GM21360 (cell line): Measurements from ENCODE around the gene PPIL6.
"Not testable (repeated sequence)": the region's sequence is repeated elsewhere in the genome, so short reads cannot be mapped to it uniquely, and the experiment has no call there.

ENCODE experiments used
- ATAC-seq: cut with Tn5 transposase; IDR thresholded peaks from one replicate; pipeline ENCODE4 v1.9.1; 2021; ENCODE audit warnings: mild to moderate bottlenecking, moderate library complexity; ENCODE audit not compliant: unreplicated experiment

Gene PPIL6

DNA sequence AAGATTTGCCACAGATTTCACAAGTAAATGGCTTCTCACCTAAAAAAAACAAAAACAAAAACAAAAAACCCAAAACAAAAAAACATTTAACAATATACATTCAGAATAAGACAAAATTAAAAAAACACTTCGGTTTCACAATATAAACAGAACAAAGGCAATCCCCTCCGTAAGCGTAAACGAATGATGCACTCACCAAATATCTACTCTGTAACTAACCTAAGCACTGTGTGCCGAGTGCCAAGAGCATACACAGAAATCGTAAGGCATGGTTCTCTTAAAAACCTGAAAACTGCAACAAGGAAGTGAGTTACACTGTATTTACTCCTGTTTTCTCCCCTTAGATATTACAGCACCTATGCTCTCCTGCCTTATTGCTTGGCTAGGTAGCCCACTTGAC is 27.3 kb upstream of the PPIL6 start:
- no peak for ATAC-seq

DNA sequence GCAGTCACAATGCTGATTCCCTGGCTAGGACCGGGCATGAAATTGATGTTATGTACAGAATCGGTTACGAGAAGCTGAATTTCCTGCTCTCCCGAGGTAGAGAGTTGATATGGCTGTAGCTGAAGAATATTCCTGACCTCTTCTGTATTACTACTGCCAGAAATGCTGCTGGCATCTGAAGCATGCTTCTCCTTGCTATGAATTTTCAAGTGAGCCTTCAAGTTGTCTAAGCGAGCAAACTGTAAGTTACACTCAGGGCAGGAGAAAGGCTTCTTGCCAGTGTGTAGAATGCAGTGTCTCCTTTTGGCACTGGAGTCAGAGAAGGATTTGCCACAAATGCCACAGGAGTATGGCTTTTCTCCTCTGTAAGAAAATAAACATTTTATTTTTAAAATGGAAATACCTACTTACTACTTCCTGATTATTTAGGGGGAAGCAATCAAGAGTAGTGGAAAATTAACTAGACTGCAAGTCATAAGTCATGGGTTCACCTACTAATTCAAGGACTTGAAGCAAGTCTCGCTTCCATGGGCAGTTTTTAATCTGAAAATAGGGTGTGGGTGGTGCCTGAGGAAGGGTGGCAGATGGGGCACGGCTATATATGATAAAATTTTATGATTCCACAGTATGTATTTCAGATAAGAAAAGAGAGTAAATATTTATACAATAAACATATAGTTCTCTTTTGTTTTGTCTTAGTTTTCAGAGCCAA is 25.9 kb upstream of the PPIL6 start:
- no peak for ATAC-seq

DNA sequence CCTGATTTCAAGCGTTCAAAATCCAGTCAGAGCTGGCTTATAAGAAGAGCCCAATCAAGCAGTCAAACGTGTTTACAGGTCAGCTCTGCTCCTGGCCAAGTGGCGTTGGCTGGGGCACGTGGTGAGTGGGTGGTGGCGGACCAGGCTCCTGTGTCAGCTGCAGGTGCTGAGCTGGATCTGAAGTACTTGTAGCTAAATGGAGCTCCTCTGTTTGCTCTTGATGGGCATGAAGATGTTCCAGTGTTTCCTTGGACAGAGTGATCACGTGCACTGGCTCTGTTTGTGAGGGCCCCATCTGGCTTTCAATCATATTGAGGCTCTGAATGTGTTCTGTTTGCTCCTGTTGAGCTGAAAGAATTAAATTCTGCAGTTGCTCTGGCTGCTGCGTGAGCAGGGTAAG is 25.3 kb upstream of the PPIL6 start:
- no peak for ATAC-seq

DNA sequence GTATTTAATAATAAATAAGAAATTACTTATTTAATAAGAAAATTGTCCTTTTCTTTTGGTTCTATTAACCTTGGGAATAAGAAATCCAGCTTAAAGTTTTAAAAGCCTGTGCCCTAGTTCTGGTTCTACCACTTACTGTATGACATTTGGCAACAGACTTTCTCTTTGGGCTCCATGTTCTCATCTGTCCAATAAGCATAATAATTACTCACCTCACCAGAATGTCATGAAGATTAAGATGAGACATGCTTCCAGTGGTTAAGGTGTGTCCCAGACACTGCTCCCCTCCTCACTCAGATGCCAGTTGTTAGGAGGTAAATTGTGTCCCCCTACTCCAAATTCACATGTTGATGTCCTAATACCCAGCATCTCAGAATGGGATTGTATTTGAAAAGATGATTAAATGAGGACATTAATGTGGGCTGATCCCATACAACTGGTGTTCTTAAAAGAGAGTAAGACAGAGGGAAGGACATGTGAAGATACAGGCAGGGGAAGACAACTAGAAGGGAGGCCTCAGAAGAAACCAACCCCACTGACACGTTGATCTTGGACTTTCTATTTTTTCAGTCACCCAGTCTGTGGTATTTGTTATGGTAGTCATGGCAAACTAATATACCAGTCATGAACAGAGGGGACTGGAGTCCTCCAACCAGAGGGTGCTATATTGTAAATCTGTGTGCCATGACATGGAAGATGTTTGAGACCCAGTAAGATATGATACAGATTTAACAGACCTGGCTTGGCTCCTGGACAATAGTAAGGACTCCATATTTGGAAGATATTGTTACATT is 21.5 kb upstream of the PPIL6 start:
- ATAC-seq: no peak

DNA sequence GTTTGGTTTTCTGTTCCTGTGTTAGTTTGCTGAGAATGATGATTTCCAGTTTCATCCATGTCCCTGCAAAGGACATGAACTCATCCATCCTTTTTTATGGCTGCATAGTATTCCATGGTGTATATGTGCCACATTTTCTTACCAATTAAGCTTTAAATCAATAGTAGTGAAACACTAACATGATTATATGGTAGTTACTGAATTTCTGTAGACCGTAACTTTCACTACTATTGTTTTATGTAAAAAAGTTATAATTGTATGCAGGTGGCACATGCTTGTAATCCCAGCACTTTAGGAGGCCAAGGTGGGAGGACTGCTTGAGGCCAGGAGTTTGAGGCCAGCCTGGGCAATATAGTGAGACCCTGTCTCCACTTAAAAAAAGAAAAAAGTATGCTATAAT is 20.8 kb upstream of the PPIL6 start:
- ATAC-seq: not testable (repeated sequence)

DNA sequence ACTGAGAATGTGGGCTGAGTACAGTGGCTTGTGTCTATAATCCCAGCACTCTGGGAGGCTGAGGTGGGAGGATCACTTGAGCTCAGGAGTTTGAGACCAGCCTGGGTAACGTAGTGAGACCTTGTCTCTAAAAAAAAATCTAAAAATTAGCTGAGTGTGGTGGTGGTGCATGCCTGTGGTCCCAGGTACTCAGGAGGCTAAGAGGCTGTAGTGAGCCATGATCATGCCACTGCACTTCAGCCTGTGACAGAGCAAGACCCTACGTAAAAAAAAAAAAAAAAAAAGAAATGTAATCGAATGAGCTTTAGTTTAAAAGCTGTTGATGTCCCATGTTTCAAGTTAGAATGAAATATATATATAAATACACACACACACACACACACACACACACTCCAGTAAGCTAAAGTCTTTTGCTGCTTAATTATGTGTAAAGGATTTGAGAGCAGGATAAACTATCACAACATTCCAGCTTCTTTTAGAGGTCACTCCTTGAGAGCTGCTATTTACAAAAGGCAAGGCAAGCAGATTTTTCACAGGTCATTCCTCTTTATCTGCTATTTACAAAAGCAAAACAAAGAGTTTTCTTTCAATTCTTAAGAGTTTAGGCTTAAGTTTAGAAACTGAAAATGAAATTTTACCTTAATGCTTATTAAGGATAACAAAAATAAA is 19.9 kb upstream of the PPIL6 start:
- ATAC-seq: no peak

DNA sequence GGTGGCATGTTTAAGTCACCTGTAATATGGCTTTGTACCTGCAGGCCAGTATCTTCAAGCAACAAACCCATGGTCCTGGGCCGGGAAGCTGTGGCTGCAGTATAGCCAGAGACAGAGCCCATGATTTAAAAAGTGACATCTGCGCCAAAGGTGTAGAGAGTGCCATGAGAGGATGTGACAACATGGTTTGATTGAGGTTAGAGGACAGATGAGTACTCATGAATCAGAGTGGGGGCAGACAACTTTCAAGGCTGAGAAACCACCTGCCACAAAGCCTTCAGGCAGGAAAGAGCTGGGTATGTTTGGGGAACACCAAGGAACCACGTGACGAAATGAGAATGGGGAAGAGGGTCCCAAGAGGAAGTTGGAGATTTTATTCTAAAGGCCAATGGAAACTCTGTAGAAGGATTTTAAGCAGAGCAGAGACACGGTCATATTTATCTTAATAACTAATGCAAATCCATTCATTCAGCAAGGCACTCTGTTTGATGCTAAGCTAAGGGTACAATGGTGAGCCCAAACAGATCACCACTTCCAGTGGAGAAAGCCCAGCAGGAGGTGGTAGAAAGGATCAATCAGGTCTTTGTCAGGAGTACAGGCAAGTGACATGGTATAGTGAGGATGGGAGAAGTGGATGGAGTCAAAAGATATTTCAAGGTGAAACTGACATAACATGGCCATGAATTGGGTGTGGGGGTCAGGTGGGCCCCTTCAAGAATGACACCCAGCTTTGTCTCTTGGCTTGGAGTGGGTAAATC is 18.5 kb upstream of the PPIL6 start:
- ATAC-seq: peak; percentile 27

DNA sequence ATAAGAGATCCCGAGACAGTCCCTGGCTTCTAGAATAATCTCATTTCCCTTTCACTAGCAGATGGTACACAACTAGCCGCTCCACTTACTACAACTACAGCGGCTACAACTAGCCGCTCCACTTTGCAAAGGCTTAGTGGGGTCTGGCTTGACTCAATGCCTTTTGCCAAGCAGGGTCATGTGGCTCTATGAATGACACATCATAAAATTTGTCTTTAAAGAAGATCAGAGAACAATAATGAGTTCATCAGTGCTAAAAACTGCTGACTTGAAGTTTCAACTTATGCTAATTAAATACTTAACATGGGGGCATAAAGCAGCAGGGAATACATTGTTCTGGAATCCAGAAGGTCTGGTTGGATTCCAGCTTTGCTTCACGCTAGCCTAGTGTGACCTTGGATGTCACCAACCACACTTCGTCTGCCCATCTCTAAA is 17.2 kb upstream of the PPIL6 start:
- no peak for ATAC-seq

DNA sequence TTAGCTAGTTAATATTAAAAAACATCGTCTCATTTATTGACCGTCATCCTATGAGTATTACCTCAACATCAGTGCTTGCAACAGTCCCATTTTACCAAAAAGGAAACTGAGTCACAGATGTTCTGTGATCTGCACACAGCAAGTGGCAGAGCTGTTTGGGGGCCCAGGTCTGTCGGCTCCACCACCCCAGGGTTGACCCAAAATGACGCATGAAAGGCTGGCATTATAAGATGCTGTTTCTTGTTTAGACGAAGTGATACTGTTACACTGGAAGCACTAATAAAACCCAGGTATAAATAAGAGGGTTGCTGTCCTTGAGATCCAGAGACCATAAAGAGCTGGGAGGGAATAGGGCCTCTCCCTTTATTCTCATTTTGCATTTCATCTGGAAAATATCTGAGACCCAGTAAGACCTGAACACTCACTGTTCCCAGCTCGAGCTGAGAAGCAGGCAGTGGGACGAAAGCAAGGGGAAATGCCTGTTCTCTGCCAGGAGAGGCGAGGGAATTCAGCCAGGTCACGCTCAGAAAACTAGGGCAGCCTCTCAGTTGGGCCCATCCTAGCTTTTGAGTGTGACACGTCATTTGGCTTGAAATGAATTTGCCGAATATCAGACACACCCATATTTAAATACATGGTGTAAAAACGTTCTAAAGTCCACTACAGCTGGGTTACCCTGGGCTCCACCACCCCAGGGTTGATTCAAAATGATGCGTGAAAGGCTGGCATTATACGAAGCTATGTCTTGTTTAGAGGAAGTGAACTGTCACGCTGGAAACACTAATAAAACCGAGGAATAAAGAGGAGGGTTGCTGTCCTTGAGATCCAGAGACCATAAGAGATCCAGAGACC is 16.5 kb upstream of the PPIL6 start:
- no peak for ATAC-seq

DNA sequence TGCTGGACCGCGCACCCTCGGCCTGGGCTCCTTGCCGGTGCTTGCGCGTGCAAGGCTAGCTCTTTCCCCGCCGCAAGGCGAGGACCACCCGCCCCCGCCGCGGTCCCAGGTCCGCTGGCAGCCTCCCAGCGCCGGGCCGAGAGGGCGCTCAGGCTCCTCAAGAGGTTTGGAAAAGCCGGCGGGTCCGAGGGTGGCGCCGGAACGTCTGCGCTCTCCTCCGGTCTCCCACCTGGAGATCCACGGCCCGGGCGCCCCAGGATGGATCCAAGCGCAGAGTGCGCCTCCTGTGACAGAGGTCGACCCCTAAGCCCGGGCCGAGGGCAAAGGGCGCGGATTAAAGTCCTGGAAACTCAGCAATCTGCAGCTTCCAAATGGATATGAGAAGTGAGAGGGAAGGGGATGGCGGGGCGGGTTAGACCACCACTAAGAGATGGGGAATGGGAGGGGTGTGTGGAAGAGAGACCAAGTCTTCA is 15.7 kb upstream of the PPIL6 start:
- ATAC-seq: no peak

DNA sequence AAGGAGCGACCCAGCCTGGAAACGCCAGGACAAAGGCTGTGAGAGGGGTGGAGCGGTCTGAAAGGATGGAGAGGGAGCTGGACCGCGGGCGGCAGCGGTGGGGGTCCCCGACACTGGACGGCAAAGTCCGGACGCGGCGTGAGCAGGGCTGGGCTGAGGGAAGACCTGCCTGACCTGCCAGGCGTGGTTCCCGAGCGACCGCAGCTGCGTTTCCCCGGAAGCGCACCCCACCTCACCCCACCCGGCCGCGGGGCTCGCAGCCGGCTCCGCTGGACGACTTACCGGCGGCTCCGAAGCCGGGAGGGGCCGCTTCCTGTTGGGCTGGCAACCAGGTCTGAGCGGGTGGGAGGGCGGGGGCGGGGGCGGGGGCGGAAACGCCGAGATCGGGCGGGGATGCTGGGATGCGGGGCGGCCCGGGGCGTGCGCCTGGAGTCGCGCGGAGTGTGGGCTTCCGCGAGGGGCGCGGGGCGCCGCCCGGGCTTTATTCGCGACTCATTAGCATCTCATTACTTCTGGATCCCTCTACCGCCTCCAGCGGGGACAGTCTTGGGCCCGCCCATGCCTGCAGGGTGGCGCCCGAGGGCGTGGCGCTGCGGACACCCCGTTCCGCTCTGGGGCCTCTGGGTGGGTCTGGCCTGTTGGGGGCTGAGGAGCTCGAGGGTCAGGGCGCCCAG is 15.1 kb upstream of the PPIL6 start, which contains the start of gene MICAL1:
Gene MICAL1 (minus strand): TSS at position 336 of the 674 bp plus-strand sequence. CDS start 1,576 bp downstream, outside the sequence.
- ATAC-seq: peak; percentile 50

DNA sequence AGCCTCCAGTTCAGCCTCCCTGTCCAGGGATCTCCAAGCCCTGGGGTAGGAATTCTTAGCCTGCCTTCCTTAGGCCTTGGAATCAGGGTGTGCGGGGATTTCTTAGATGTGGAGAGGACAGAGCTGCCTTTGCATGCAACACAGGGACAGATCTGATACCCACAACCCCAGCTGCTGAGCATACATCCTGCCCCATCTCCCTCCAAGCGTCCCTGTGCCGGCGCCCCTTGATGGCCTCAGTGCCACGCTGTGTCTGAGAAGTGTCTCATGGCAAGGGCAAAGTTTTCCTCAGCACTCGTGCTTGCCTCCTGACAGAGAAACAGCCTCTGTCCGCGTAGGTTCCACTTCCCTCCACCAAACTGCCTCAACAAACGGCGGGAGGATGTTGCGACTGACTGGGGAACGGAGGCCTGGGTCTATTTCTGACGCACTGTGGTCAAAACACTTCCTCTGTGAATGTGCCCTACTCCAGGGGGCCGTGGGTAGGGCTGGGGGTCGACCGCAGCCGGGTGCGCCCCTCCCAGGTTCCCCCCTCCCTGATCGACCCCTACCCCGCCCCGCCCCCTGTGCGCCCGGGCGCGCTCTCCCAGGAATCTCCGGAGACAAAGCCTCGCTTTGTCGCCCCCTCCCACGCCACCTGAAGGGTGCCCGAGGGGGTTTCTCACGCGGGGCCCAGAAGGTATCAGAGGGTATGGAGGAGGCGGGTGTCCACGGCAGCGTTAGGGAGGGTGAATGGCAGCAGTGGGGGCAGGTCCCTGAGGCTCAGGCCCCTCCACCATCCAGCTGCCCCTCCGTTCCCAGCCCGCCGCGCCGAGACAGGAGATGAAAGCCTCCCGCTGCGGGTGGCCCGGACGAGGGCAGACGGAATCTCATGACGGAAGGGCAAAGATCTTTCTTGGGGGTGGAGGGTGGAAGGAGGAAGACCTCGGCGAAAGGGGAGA is 14.3 kb upstream of the PPIL6 start:
- peak; percentile 24 for ATAC-seq

DNA sequence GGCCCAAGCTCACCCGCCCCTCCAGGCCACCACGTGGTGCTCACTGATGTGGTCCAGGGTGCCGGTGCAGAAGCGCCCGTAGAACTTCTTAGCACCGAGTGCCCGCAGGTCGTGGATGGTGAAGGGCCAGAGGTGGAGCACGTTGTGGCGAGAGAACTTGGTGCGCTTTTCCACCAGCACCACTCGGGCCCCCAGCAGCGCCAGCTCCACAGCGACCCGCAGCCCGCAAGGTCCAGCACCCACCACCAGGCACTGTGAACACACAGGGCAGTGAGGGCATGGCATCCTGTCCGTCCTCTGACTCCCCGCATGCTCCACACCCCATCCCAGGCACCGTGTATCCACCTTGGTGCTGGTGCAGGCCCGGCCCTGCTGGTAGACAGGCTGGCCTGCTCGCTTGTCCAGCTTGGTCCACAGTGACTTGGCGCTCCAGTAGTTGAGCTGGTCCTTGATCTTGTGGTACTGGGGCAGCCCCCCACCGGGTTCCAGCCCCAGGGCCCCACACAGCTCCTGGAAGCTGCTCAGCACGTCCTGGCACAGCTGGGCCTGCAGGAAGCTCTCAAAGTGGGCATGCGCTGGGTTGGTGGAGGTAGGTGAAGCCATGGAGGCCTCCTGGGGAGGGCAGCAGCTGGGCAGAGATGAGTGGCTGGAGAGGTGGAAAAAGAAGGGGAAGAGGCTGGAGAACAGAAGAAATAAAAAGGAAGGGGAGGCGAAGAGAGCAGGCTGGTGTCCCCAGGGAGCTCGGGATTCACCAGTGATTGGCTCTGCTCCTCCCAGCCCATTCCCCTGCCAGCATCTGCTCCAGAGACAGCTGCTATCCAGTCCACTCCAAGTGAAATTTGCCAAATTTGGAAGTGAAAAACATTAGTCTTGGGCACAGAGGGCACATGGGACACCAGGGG is 13.4 kb upstream of the PPIL6 start:
- no peak for ATAC-seq

DNA sequence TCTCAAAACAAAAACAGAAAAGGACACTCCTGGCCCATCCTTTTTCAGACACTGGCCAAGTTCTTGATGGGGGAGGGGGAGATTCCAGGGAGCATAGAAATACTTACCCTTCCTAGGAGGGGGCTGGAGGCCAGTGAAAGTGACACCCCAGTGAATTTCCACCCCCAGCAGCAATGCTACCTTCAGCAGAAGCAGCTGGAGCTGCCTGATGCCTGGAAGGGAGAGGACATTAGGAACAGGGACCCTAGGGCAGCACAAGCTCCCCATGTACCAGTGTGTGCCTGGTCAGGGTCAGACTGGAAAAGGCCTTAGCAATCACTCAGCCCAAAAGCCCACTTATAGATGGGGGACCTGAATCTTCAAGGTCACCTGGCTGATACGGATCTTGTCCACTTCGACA is 12.7 kb upstream of the PPIL6 start:
- no peak for ATAC-seq

DNA sequence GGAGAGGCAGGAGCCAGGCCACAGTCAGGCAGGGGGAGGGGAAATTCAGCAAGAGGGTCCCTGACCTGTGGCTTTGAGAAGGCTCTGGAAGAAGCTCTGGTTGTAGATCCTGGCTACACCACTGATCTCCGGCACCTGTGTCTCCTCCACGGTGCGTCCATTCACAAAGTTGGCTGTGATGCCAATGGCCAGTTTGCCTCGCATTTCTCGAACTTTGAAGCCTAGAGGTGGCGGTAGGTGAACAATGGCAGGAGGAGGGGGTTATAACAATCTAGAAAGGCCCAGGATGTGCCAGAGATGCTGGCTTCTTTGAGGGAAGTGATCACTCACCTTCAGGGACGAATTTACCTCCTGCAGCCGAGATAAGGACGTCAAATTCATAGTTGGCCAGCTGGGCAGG is 11.8 kb upstream of the PPIL6 start:
- no peak for ATAC-seq

DNA sequence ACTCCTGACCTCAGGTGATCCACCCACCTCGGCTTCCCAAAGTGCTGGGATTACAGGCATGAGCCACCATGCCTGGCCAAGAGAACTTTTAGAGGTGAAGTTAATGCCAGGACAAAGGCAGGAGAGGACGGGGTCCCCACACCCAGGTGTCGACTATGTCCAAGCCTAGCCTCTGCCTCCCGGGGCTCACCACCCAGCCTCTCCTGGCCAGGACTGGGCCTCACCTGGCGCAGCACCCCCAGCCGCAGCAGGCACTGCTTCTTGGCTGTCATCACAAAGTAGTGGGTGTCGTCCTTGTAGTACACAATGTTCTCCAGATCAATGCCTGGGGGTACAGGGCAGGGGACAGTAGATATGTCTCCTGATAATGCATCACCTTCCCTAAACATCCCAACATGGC is 10.9 kb upstream of the PPIL6 start:
- ATAC-seq: no peak

DNA sequence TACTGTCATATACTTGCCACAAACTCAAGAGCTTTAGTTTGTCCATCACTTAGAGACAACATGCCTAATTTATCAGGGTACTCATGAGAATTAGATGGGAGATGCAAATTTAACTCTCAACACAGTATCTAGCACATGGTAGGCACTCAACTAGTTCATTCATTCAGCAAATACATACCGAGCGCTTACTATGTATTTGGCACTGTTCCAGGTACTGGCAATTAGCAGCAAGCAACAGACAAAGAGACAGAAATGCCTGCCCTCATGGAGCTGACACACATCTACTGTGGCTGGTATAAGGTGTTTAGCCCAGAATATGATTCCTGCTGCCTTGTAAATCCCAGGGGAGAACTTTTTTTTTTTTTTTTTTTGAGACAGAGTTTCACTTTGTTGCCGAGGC is 10.4 kb upstream of the PPIL6 start:
- no peak for ATAC-seq
